ENCODE results near the gene MPRIP.

The MPRIP gene

GRCh38 chr17:17091276-17091675 is 49.0 kb downstream of the MPRIP start:
- no peak for DNase-seq

- DNase-seq, result no peak
These were observed 49.8 kb downstream of the MPRIP start for GRCh38 chr17:17091856-17092756.

GRCh38 chr17:17093764-17094163 is 51.5 kb downstream of the MPRIP start:
- DNase-seq, result no peak

GRCh38 chr17:17096438-17097178 is 54.4 kb downstream of the MPRIP start:
- DNase-seq, result no peak

GRCh38 chr17:17097763-17098345 is 55.6 kb downstream of the MPRIP start:
- DNase-seq, result no peak

- no peak for DNase-seq
These were observed 56.4 kb downstream of the MPRIP start for GRCh38 chr17:17098551-17099179.

- DNase-seq, result no peak
These were observed 59.9 kb downstream of the MPRIP start for GRCh38 chr17:17102176-17102575.

- no peak for DNase-seq
These were observed 60.9 kb downstream of the MPRIP start for GRCh38 chr17:17103160-17103559.

- no peak for DNase-seq
These were observed 61.8 kb downstream of the MPRIP start for GRCh38 chr17:17104036-17104435.

GRCh38 chr17:17104494-17104893 is 62.2 kb downstream of the MPRIP start:
- DNase-seq, result no peak

- no peak for DNase-seq
These were observed 63.7 kb downstream of the MPRIP start for GRCh38 chr17:17105976-17106375.

GRCh38 chr17:17106756-17107155 is 64.5 kb downstream of the MPRIP start:
- no peak for DNase-seq

GRCh38 chr17:17107281-17107680 is 65.0 kb downstream of the MPRIP start:
- no peak for DNase-seq

GRCh38 chr17:17107891-17108431 is 65.7 kb downstream of the MPRIP start:
- DNase-seq, result no peak

- no peak for DNase-seq
These were observed 66.3 kb downstream of the MPRIP start for GRCh38 chr17:17108451-17109049.

- DNase-seq, result no peak
These were observed 67.0 kb downstream of the MPRIP start for GRCh38 chr17:17109256-17109655.

- DNase-seq, result peak; percentile 12
These were observed 67.7 kb downstream of the MPRIP start for GRCh38 chr17:17109907-17110306.

- DNase-seq, result no peak
These were observed 68.3 kb downstream of the MPRIP start for GRCh38 chr17:17110520-17110919.

GRCh38 chr17:17111401-17112393 is 69.4 kb downstream of the MPRIP start:
- DNase-seq, result no peak

- no peak for DNase-seq
These were observed 70.5 kb downstream of the MPRIP start for GRCh38 chr17:17112628-17113200.
